Body of pancreas (tissue), 4 donors: ENCODE measurements around the gene MRPL36.

Source experiments
- CTCF ChIP-seq, 7 experiments: fragments of 450-650 bp in 4 of 7; fragments of 200-600 bp in 3 of 7; sonication (generic) in 3 of 7; IDR thresholded peaks; one replicate each; pipeline ENCODE4 v1.5.1; 2016 to 2019; ENCODE audit warnings: antibody characterized with exemption in 7 of 7
- POLR2A ChIP-seq, 3 donors: fragments of 450-650 bp; IDR thresholded peaks; one replicate each; pipeline ENCODE4 v1.6.1; 2016; ENCODE audit warnings: antibody characterized with exemption in 3 of 3, mild to moderate bottlenecking in 2 of 3

GRCh38 chr5:1793966-1794900 is 5.4 kb downstream of the MRPL36 start:
- TF ChIP-seq CTCF (IDR thresholded peaks at IDR 0.05), result no peak
- TF ChIP-seq POLR2A (IDR thresholded peaks at IDR 0.05), result no peak
